Activated T-helper 1 cell treated with anti-CD3 and anti-CD28 coated beads, Interleukin-2, amount 50 U/mL, for 16 hours (primary cell): Measurements from ENCODE around the gene WFDC1.

Source experiments
- DNase-seq, 2 donors: peaks; one replicate each; pipeline ENCODE4 v3.0.0-alpha.2; 2020; ENCODE audit warnings: low read depth in 1 of 2, low spot score in 1 of 2

The WFDC1 gene

DNA sequence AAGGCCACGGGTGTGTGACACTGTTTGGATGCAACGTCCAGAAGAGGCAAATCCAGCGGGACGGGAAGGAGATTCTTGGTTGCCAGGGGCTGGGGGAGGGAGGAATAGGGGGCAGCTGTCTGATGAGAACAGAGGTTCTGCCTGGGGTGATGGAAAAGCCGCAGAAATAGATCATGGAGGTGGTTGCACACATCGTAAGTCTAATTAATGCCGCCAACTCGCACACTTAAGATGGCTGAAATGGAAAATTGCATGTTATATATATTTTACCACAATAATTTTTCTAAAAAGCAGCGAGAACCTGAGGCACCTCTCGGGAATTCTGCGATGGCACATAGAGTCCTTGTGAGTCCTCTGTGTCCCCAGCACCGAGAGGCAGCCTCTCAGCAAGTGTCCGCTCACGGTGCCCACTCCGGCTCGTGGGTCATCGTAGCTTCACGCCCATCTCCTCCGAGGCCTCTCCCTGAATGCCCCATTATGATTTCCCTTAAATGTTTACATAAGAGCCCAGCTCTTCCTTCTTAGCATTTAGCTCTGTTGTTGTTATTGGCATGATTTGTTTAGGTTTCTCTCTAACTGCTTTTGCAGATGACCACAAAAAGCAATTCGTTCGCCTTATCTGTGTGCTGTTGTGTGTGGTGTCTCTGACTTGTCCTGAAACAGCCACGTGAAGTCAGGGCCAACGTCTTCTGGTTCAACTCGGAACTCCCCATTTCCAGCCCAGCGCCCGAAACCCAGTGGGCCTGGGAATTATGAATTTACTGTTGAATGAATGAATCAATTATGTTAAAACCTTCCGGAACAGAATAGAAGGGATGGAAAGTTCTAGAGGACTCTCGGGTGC lies 7.7 kb downstream of the WFDC1 start:
- no peak for DNase-seq

DNA sequence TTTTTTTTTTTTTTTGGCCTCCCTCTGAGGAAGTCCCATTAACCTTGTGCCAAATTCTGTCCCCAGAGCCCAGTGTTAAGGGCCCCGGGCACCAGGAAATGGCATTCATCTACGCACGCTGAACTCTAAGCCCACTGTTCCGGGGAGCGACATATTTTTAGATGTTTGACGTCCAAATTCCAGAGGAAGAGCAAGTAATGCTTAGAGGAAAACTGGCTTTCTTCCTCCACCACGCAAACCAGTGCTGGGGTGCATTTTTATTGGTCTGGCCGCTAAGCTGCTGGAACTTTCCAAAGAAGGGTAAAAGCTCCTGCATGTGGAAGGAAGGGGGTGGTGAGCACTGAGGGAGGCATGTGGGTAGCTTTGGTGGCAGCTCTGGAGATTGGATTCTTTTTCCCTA lies 8.3 kb downstream of the WFDC1 start:
- no peak for DNase-seq

DNA sequence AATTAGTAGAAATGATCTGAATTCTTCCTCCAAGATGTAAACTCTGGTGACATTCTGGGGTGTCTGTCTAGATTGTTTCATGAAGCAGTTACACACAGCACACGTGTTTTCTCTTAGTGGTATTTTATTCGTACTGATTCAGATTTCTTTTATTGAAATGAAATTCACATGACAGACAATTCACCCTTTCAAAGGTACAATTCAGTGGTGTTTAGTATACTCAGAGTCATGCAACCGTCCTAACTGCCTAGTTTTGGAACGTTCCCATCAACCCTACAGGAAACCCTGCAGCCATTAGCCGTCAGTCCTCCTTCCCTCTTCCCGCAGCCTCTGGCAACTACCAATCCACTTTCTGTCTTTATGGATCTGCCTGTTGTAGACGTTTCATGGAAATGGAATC lies 8.8 kb downstream of the WFDC1 start:
- DNase-seq: no peak

DNA sequence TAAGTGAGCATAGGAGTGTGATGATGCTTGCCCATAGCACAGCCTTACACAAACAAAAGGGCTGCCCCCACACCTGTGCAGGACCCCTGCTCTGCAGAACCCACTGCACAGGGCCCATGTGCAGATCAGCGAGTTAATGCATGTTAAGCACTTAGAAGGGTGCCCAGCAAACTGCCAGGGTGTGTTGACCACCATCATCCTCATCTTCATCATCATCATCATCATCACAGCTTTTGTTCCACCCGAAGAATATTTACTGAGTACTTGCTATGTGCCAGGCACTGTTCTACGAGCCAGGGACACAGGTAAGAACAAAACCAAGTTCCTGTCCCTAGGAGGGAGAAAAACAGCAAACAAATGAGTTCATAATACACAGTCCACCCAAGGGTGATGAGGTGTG lies 11.9 kb downstream of the WFDC1 start:
- no peak for DNase-seq

DNA sequence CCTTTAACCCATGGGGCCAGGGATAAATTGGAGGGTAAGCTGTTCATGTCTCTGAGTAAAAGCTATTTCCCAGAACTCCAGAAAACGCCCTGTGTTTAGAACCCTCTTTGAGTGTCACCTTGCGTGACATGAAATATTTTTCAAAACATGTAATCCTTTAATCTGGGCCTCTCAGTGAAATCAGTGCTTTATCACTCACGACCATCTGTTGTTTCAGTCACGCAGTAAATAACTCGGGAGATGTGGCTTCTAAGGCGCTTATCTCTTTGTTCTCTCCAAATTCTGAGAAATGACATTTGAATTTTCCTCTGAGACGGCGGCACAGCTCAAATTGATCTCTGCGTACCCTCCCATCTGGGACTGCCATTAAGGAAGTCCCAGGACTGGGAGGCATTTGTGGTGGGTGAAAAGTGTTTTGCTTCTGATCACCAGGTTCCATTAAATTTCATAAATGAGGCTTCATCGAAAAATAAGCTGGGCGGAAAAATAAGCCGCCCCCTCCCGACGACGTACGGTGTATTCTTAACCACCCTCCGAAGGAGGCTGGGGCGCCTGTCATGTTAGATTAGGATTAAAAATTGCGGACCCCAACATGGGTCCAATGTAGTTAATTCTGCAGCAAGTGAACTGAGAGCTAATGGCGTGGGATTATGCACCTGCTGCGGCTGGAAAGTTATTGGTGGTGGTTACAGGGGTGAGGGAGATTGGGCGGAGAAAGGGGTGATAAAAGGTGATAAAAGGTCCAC lies 12.7 kb downstream of the WFDC1 start:
- no peak for DNase-seq

DNA sequence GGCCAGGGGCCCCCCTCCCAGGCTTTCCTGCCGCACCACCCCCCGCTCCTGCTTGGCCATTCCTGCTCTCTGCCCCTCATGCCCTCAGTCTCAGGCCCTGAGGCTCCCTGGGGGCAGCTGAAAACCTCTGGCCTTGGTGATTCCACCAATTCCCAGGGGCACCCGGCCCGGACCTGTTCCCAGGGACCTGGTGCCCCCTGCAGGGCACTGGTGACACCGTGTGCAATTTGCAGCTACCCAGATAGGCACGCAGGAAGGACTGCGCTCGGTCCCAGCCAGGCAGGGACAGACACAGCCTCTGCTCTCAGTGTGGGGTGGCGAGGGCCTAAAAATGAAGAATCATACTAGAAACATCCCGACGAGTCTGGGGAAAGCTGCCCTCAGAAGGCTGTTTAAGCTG lies 13.4 kb downstream of the WFDC1 start:
- no peak for DNase-seq

DNA sequence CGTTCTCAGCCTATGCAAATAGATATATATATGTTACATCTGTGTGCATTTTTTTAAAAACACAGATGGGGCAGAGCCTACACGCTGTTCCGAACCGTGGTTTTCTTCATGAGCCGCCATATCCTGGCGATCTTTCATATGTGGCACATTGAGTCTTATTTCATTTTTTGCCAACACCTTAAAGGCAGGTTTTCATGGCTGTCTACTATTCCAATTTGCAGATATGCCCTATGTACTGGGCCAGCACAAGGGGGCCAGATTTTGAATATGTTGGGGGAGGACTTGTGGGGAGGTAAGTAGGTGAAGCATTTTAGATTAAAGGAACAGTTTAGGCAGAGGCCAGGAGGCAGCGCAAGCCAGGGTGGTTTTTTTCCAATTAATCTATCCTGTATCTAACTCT lies 16.0 kb downstream of the WFDC1 start:
- DNase-seq: no peak

DNA sequence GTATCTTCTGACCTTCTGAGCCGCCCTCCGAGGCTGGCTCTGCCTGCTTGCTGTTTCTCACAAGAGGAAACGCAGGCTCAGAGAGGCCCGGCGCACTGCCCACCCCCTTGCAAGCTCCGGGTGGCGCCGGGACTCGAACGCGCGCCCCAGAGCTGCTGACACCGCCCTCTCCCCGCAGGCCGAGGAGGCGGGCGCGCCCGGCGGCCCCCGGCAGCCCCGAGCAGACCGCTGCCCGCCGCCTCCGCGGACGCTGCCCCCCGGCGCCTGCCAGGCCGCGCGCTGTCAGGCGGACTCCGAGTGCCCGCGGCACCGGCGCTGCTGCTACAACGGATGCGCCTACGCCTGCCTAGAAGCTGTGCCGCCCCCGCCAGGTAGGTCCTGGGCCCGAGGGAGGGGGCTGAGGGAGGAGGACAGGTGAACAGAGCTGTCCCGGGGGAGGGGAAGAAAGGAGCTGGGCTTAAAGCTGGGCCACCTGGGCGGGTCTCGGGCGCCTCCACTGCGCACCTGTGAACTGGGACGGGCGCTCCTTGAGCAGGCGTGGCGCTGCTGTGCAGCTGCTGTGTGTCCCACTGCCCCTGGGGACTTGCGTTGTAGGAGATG lies 18.2 kb downstream of the WFDC1 start:
- no peak for DNase-seq

DNA sequence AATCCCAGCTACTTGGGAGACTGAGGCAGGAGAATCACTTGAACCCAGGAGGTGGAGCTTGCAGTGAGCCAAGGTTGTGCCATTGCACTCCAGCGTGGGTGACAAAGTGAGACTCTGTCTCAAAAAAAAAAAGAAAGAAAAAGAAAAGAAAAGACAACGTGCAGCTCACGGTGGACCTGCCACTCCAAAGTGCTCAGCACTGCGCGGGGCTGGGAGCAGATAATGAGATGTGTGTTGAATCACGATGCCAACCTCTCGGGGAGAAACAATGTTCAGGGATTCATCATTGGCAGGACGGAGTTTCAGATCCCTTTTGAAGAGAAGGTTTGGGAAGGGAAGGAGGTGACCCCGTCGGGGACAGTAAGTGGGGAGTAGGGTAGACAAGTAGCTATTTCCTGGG lies 19.2 kb downstream of the WFDC1 start:
- no peak for DNase-seq

DNA sequence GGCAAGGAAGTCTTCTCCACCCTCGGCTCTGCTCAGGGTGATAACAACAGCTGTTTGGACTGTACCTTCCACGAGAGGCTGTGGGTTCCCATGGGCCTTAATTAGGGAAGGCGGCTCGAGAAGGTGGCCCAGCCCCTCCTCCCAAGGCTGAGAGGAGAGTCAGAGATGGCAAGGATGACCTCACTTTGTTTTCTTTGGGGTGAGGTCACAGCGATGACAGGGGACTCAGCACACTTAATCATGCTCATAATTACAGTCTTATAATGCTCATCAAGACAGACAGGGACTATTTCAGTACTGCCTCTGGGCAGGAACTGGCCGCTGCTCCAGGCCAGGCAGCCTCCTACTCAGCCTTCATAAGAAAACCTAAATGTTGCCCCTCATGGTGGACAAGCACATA lies 19.7 kb downstream of the WFDC1 start:
- DNase-seq: no peak

DNA sequence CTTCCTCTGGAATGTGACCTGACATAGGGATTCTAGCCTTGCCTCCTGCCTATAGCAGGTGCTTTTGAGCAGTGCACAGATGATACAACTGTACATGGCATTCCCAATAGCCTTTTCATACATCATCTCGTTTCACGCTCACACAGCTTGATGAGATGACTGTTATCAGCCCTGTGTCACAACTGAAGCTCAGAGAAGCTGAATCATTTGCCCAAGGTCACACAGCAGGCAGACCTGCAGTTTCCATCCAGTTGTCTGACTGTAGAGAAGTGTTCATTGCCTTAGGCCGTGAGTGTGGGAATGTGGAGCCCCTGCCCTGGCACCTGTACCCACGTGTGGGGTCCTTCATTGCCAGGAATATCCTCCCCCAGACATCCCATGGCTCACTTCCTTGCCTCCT lies 20.1 kb downstream of the WFDC1 start:
- DNase-seq: no peak

DNA sequence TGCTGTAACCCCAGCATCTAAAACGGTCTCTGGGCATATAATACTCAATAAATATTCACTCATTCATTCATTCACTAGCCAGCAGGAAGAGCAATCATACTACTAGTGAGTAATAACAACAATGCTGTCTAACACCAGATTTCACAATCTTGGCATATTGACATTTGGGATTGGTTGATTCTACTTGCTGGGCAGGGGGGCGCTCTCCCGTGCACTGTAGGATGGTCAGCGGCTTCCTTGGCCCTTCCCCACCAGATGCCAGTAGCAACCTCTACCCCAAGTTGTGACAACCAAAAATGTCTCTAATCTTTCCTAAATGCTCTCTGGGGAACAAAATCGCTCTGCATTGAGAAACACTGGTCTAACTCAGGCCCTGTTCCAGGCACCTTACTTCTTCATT lies 20.7 kb downstream of the WFDC1 start:
- DNase-seq: no peak

DNA sequence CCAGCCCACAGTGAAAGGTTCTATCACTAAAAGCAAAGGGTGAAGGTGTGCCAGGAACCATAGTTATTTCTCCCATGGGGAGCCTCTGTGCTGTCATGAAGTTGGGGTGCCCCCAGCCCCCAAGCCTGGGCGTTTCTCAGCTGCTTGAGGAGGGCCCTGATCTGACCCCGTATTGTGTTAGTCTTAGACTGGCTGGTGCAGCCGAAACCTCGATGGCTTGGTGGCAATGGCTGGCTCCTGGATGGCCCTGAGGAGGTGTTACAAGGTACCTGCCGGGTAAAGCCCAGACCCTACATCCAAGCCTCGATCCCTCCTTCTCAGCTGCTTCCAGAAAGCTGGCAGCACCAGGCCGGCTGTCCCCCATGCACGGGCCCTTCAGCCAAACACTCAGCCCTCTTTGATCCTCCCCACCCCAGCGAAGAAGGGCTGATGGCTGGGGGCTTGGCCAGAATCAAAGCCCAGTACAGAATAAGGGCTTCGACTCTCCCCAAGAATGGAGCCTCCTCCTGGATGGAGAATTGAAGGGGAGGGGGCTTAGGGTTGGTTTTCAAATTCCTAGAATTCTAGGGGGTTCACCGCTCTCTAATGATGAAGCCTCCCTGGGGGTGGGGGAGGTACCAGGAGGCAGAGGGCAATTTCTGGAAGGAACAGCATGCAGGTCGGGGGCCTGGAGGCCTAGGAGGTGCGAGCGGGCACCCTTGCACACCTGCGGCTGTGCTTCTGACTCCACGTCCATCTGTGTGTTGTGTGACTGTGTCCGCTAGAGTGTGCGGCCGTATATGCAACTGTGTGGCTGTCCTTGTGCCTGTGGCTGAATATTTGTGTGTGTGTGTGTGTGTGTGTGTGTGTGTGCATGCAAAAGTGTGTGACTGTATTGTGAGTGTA lies 23.7 kb downstream of the WFDC1 start:
- DNase-seq: no peak

DNA sequence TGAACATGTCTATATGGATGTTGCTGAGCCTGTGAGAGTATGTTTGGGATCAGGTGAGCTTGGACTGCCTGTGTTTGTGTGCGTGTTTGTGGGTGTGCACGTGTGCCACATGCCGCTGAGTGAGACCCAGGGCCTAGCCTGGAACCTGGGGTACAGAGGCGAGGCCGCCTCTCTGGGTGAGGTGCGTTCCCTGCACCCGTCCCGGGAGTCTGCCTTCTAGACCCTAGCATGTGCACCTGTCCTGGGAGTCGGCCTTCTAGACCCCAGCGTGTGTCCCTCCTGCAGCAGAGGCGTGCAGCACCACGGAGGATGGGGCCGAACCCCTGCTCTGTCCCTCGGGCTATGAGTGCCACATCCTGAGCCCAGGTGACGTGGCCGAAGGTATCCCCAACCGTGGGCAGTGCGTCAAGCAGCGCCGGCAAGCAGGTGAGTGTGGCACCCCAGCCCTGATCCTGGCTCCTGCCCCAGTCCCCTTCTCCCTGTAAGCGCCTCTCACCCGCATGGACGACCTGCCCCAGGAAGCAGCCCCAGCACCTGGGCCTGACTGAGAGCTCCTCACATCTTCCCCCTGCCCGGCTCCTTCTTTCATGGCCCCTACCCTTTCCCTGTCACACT lies 24.6 kb downstream of the WFDC1 start:
- DNase-seq: no peak

DNA sequence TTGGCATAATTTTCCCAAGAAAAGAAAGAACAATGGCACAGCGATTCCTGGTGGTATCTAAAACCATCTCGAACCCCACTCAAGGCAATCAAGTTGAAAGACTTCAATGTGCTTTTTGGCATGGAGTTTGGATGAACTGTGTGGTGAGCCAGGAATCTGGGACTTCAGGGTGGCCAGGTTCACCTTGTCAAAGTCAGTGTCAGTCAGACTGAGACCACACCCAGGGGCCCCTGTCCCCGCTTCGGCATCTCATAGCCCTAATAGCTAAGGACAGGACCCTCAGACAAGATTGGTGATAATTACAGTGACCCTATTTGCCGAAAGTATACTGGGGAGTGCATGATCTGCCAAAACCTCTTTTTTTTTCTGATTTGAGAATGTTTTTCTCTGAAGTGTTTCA lies 25.8 kb downstream of the WFDC1 start:
- DNase-seq: no peak

DNA sequence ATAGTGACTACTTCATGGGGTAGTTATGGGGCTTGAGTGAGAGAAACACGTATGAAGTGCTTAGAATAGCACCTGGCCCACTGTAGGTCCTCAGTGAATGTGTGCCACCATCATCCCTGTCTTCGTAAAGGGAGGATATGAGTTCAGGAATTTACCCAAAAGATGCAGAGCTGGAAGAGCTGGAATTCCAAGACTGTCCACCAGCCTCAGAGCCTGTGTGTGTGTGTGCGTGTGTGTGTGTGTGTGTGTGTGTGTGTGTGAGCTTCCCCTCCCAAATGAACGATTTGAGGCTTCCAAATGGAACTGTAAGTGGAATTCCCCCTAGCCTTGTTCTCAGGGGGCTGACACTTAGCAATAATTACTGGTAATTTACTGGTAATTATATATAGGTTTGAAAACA lies 27.3 kb downstream of the WFDC1 start:
- DNase-seq: no peak

DNA sequence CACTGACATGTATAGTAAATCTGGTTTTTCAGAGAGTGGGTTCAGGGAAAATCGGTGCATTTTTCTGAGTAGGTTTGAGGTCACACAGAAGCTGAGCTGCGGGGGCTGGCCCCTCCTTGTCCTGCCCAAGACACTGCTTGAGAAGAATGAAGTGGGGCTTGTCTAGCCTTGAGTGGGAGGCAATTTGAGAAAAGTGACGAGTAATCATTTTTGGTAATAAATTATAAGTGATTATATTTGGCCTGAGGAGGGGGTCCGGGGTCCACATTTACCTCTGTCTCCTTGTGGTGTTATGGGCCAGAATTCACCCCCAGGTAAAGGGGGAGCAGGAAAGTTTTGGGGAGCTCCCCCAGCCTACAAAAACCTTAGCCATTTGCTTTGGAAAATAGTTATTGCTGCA lies 28.1 kb downstream of the WFDC1 start:
- DNase-seq: no peak

DNA sequence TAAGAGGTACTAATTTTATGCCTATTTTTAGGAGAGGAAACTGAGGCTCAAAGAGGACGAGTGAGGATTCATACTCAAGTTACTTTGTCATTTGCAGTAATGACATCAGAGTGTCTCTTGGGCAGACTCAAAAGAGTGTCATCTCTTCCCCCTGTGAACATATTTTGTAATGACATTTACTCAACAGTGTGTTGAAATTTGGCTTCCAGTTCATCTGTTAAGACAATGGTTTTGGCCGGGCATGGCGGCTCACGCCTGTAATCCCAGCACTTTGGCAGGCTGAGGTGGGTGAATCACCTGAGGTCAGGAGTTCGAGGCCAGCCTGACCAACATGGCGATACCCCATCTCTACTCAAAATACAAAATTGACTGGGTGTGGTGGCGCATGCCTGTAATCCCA lies 28.9 kb downstream of the WFDC1 start:
- DNase-seq: no peak

DNA sequence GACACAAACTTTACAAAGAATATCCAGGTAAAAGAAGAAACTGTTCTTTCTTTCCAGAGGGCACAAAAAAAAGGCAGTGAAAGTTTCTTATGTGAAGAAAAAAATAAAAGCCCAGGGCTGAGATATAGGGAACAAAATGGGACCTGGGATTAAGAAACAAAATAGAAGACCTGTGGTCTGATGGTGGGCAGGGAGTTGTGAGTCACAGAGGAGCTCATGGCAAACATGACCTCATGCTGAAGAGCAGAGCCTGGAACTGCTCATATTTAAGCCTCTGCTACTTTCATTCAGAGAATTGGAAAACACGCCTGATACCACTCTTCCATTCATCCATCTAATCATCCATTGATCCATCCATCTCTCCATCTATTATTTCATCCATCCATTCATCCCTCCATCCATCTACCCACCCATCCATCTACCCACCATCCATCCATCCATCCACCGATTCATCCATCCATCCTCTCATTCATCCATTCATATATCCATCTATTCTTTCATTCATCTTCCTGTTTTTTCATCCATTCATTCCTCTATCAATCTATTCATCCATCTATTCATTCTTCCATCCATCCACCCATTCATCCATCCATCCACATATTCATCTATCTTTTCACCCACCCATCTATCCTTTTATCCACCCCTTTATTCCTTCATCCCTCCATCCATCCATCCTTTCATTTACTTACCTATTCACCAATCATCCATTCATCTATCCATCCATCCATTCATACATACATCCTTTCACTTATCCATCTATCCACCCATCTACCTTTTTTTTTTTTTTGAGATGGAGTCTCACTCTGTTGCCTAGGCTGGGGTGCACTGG lies 30.0 kb downstream of the WFDC1 start:
- no peak for DNase-seq

DNA sequence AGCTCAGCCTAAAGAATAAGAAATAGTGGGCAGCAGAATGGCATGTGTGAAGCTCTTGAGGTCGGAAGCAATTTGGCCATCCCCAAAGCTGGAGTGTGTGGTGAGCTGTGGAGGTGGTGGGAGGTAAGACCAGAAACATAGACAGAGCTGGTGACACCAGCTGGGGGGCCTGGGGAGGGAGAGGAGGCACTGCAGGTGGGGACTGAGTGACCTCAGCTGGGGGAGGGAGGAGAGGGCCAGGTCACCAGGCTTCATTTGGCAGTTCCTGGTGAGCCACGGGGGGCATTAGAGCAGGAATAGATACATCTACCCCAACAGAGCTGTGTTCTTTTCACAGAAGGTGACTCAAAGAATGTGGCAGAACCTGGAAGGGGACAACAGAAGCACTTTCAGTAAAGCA lies 31.9 kb downstream of the WFDC1 start:
- DNase-seq: no peak
